Measurements from ENCODE around the gene FAIM2.

The FAIM2 gene

DNA sequence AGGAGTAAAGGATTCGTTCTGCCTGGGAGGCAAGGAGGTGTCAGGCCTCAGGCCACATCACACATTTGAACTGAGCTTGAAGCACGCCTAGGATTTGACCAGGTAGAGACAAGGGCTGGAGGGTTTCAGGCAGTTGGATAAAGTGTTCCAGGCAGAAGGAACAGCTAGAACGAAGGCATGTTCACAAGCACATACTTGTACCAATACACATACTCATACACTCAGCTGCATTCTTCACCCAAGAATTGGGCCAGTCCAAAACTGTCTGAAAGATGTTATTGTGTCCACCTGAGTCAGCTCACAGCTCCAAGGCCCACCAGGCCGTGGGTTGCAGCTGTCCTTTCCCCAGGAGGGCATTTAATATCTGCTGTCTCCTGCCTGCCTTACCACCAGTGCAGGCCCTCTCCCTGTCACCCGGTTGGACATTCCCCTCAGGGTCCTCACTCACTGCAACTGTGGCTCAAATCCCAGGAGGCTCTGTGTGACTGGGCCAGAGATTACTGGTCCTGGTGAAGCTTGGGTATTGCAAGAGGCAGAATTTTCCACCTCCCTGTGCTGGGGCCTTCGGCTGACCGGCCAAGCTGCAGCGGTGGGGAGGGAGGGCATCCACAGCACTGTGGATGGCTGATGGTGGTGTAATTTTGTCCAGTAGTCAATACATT, 34.1 kb upstream of the FAIM2 start:
- peaks cover 8% of the 10 kb centered on the region; the same call in 1 of the 2 replicates for H3K4me1 ChIP-seq (ENCODE audit: control insufficient read depth, insufficient read depth, low read length)
- H3K4me3 ChIP-seq (ENCODE audit: low read depth, low read length), result no peak overlapping the region
- H3K9me3 ChIP-seq (ENCODE audit: control insufficient read depth, insufficient read depth, low read depth, low read length), result no peaks in the 10 kb centered on the region
- no peaks in the 10 kb centered on the region for H3K27me3 ChIP-seq (ENCODE audit: control insufficient read depth, insufficient read depth, low read length)
- H3K9ac ChIP-seq (ENCODE audit: low read length), result no peak overlapping the region
- no peak overlapping the region for H3K27ac ChIP-seq (ENCODE audit: low read depth, low read length)
- H3K36me3 ChIP-seq (ENCODE audit: control insufficient read depth, insufficient read depth, low read length), result no peaks in the 10 kb centered on the region

- Histone ChIP-seq H3K4me3 (ENCODE audit: low read depth, low read length) (no peak overlapping the region), H3K27me3 (ENCODE audit: control insufficient read depth, insufficient read depth, low read length) (no peaks in the 10 kb centered on the region), H3K9ac (ENCODE audit: low read length) (no peak overlapping the region), H3K4me1 (ENCODE audit: control insufficient read depth, insufficient read depth, low read length) (no peaks in the 10 kb centered on the region), H3K27ac (ENCODE audit: low read depth, low read length) (no peak overlapping the region), H3K36me3 (ENCODE audit: control insufficient read depth, insufficient read depth, low read length) (no peaks in the 10 kb centered on the region), H3K9me3 (ENCODE audit: control insufficient read depth, insufficient read depth, low read depth, low read length) (no peaks in the 10 kb centered on the region)
Observed at GRCh38 chr12:49936925-49937324, 33.2 kb upstream of the FAIM2 start.

DNA sequence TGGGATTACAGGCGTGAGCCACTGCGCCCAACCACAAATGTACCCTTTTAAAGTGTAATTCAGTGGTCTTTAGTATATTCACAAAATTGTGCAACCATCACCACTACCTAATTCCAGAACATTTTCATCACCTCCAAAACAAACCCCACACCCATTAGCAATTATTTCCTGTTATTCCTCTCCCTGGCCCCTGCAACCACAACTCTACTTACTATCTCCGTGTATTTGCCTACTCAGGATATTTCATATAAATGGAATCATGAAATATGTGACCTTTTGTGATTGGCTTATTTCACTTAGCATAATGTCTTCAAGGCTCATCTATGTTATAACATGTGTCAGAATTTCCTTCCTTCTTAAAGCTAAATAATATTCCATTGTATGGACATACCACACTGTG, 30.8 kb upstream of the FAIM2 start:
- Histone ChIP-seq H3K9me3 (ENCODE audit: control insufficient read depth, insufficient read depth, low read depth, low read length) (no peaks in the 10 kb centered on the region), H3K4me3 (ENCODE audit: low read depth, low read length) (no peak overlapping the region), H3K4me1 (ENCODE audit: control insufficient read depth, insufficient read depth, low read length) (no peaks in the 10 kb centered on the region)

GRCh38 chr12:49933796-49934195, 30.1 kb upstream of the FAIM2 start:
- Histone ChIP-seq H3K9me3 (ENCODE audit: control insufficient read depth, insufficient read depth, low read depth, low read length) (no peaks in the 10 kb centered on the region), H3K36me3 (ENCODE audit: control insufficient read depth, insufficient read depth, low read length) (no peaks in the 10 kb centered on the region), H3K27me3 (ENCODE audit: control insufficient read depth, insufficient read depth, low read length) (no peaks in the 10 kb centered on the region; the same call in 1 of the 2 replicates), H3K27ac (ENCODE audit: low read depth, low read length) (no peak overlapping the region), H3K4me1 (ENCODE audit: control insufficient read depth, insufficient read depth, low read length) (no peaks in the 10 kb centered on the region), H3K4me3 (ENCODE audit: low read depth, low read length) (no peak overlapping the region), H3K9ac (ENCODE audit: low read length) (no peak overlapping the region)

More for the DNA sequence above, 30.8 kb upstream of the FAIM2 start:
- no peaks in the 10 kb centered on the region; the same call in 1 of the 2 replicates for H3K27me3 ChIP-seq (ENCODE audit: control insufficient read depth, insufficient read depth, low read length)
- no peak overlapping the region for H3K27ac ChIP-seq (ENCODE audit: low read depth, low read length)
- H3K9ac ChIP-seq (ENCODE audit: low read length), result no peak overlapping the region
- H3K36me3 ChIP-seq (ENCODE audit: control insufficient read depth, insufficient read depth, low read length), result no peaks in the 10 kb centered on the region

GRCh38 chr12:49932533-49933130, 28.9 kb upstream of the FAIM2 start:
- Histone ChIP-seq H3K27me3 (ENCODE audit: control insufficient read depth, insufficient read depth, low read length) (no peaks in the 10 kb centered on the region; the same call in 1 of the 2 replicates), H3K4me3 (ENCODE audit: low read depth, low read length) (no peak overlapping the region), H3K9me3 (ENCODE audit: control insufficient read depth, insufficient read depth, low read depth, low read length) (no peaks in the 10 kb centered on the region), H3K9ac (ENCODE audit: low read length) (no peak overlapping the region), H3K27ac (ENCODE audit: low read depth, low read length) (no peak overlapping the region), H3K4me1 (ENCODE audit: control insufficient read depth, insufficient read depth, low read length) (no peaks in the 10 kb centered on the region), H3K36me3 (ENCODE audit: control insufficient read depth, insufficient read depth, low read length) (no peaks in the 10 kb centered on the region)

GRCh38 chr12:49932023-49932422, 28.3 kb upstream of the FAIM2 start:
- Histone ChIP-seq H3K4me3 (ENCODE audit: low read depth, low read length) (no peak overlapping the region), H3K27me3 (ENCODE audit: control insufficient read depth, insufficient read depth, low read length) (no peaks in the 10 kb centered on the region; the same call in 1 of the 2 replicates)

DNA sequence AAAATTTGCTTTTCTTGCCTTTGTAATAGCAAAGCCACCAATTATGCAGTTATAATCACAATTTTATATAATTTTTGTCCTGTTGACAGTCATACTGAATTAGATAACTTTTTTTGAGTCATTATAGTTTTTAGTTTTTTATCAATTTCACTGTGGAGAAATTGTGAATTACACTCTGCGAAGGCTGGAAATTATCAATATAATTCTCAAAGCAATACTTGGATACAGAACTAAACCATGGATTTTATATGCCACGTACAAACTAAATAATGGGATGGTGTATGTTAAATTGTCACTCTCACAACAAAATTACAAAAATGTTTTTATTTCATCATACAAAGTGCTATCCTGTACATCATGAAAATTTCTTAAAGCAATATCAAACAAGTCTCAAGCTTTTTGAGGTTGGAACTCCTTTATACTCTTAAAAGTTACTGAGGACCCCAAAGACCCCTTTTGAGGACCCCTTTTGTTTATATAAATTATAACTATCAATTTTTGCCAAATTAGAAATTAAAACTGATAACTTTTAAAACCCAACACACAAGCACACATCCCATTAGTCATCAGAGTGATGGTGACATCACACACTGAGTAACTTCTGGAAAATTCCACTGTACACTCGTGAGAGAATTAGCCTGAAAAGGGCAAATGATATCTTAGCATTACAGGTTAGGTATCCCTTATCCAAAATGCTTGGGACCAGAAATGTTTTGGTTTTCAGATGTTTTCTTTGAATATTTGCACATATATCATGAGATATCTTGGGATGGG, 27.0 kb upstream of the FAIM2 start:
- Histone ChIP-seq H3K9me3 (ENCODE audit: control insufficient read depth, insufficient read depth, low read depth, low read length) (no peaks in the 10 kb centered on the region), H3K27me3 (ENCODE audit: control insufficient read depth, insufficient read depth, low read length) (no peaks in the 10 kb centered on the region; the same call in 1 of the 2 replicates), H3K4me3 (ENCODE audit: low read depth, low read length) (no peak overlapping the region), H3K27ac (ENCODE audit: low read depth, low read length) (no peak overlapping the region), H3K4me1 (ENCODE audit: control insufficient read depth, insufficient read depth, low read length) (no peaks in the 10 kb centered on the region), H3K36me3 (ENCODE audit: control insufficient read depth, insufficient read depth, low read length) (no peaks in the 10 kb centered on the region), H3K9ac (ENCODE audit: low read length) (no peak overlapping the region)

More at GRCh38 chr12:49932023-49932422, 28.3 kb upstream of the FAIM2 start:
- Histone ChIP-seq H3K9me3 (ENCODE audit: control insufficient read depth, insufficient read depth, low read depth, low read length) (no peaks in the 10 kb centered on the region), H3K4me1 (ENCODE audit: control insufficient read depth, insufficient read depth, low read length) (no peaks in the 10 kb centered on the region), H3K9ac (ENCODE audit: low read length) (no peak overlapping the region), H3K27ac (ENCODE audit: low read depth, low read length) (no peak overlapping the region), H3K36me3 (ENCODE audit: control insufficient read depth, insufficient read depth, low read length) (no peaks in the 10 kb centered on the region)

DNA sequence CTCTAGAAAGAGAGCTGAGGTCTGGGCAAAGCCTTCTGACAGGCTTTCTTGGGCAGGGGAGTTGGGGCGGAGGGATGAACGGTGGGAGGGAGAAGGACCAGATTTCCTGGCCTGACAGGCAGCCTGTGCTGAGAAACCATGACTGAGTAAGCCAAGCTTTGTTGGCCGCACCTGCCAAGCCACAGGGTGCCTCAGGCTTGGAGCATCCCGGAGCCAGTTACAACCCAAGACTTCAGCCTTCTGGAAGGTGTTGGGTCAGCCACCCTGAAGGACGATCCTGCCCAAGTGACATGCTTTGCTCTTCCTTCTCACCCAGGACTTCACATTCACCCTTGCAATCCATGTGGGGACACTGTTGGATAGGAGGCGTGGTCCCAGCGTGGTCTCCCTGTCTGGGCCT, 25.9 kb upstream of the FAIM2 start:
- no peak overlapping the region for H3K4me3 ChIP-seq (ENCODE audit: low read depth, low read length)
- no peak overlapping the region for H3K9ac ChIP-seq (ENCODE audit: low read length)
- H3K27ac ChIP-seq (ENCODE audit: low read depth, low read length), result no peak overlapping the region
- H3K36me3 ChIP-seq (ENCODE audit: control insufficient read depth, insufficient read depth, low read length), result no peaks in the 10 kb centered on the region
- no peaks in the 10 kb centered on the region for H3K9me3 ChIP-seq (ENCODE audit: control insufficient read depth, insufficient read depth, low read depth, low read length)
- no peaks in the 10 kb centered on the region for H3K4me1 ChIP-seq (ENCODE audit: control insufficient read depth, insufficient read depth, low read length)
- no peaks in the 10 kb centered on the region; the same call in 1 of the 2 replicates for H3K27me3 ChIP-seq (ENCODE audit: control insufficient read depth, insufficient read depth, low read length)

GRCh38 chr12:49928471-49928870, 24.8 kb upstream of the FAIM2 start:
- Histone ChIP-seq H3K36me3 (ENCODE audit: control insufficient read depth, insufficient read depth, low read length) (no peaks in the 10 kb centered on the region), H3K4me1 (ENCODE audit: control insufficient read depth, insufficient read depth, low read length) (no peaks in the 10 kb centered on the region), H3K9ac (ENCODE audit: low read length) (no peak overlapping the region), H3K9me3 (ENCODE audit: control insufficient read depth, insufficient read depth, low read depth, low read length) (no peaks in the 10 kb centered on the region), H3K4me3 (ENCODE audit: low read depth, low read length) (no peak overlapping the region), H3K27me3 (ENCODE audit: control insufficient read depth, insufficient read depth, low read length) (no peaks in the 10 kb centered on the region; the same call in 1 of the 2 replicates), H3K27ac (ENCODE audit: low read depth, low read length) (no peak overlapping the region)

GRCh38 chr12:49925433-49926204, 21.9 kb upstream of the FAIM2 start:
- Histone ChIP-seq H3K27ac (ENCODE audit: low read depth, low read length) (no peak overlapping the region), H3K4me1 (ENCODE audit: control insufficient read depth, insufficient read depth, low read length) (no peaks in the 10 kb centered on the region), H3K9ac (ENCODE audit: low read length) (no peak overlapping the region), H3K27me3 (ENCODE audit: control insufficient read depth, insufficient read depth, low read length) (peaks cover 2% of the 10 kb centered on the region; the same call in 1 of the 2 replicates), H3K36me3 (ENCODE audit: control insufficient read depth, insufficient read depth, low read length) (no peaks in the 10 kb centered on the region), H3K4me3 (ENCODE audit: low read depth, low read length) (no peak overlapping the region), H3K9me3 (ENCODE audit: control insufficient read depth, insufficient read depth, low read depth, low read length) (no peaks in the 10 kb centered on the region)
